ENCODE data around the gene SNX10.

The SNX10 gene

DNA sequence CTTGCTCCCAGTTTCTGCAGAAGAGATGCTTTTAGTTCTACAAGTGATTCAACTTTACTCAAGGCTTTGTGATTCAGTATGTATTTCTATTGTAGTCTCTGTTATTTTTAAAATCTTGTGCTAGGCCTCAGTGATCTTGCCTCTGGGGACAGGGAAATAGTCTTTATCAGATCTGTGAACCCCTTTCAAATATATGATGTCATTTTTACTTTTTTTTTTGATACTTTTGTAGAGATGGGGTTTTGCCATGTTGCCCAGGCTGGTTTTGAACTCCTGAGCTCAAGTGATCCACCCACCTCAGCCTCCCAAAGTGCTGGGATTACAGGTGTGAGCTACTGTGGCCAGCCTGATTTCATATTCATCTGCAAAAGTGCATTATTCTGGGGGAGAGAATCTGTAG, 3.4 kb downstream of the SNX10 start:
- H3K4me3 ChIP-seq (ENCODE audit: control insufficient read depth in 1 of 7, extremely low read depth in 1 of 7, insufficient read depth in 4 of 7, low read depth in 2 of 7, low read length in 6 of 7), result peak overlapping the region in 1 of 7 experiments; percentile 2
- no peaks in the 10 kb centered on the region for H3K9me3 ChIP-seq (ENCODE audit: control extremely low read depth in 1 of 5, control insufficient read depth in 4 of 5, insufficient read depth in 2 of 5, low read depth in 1 of 5, low read length in 4 of 5)
- no peak for DNase-seq
- no peaks in the 10 kb centered on the region for H3K27me3 ChIP-seq (replicated peaks in 2 of 5; ENCODE audit: control insufficient read depth in 4 of 5, insufficient read depth in 5 of 5, low read length in 4 of 5)
- POLR2A ChIA-PET, result interaction anchor here (2.2 kb wide), 1 partner anchor 10 kb away, joined by 9 read pairs; no protein-coding TSS in a partner anchor
- H3K4me1 ChIP-seq (ENCODE audit: control extremely low read depth in 1 of 4, control insufficient read depth in 4 of 4, insufficient read depth in 4 of 4, low read length in 3 of 4), result peaks cover 22 to 36% (median 32%) of the 10 kb centered on the region in 4 experiments
- CTCF ChIA-PET, result interaction anchor here (0.9 to 3.7 kb wide), 7 partner anchors 10 to 69 kb away, joined by 3 to 16 read pairs (median 3); no protein-coding TSS in a partner anchor
- H3K36me3 ChIP-seq (ENCODE audit: control insufficient read depth in 4 of 4, insufficient read depth in 4 of 4, low read length in 3 of 4), result peaks cover 0 to 8% (median under 1%) of the 10 kb centered on the region in 4 experiments
- peak overlapping the region in 1 of 2 experiments; percentile 14 for H3K27ac ChIP-seq (ENCODE audit: insufficient read depth in 1 of 2, low read depth in 1 of 2, low read length in 2 of 2, poor library complexity in 1 of 2, severe bottlenecking in 2 of 2)

DNA sequence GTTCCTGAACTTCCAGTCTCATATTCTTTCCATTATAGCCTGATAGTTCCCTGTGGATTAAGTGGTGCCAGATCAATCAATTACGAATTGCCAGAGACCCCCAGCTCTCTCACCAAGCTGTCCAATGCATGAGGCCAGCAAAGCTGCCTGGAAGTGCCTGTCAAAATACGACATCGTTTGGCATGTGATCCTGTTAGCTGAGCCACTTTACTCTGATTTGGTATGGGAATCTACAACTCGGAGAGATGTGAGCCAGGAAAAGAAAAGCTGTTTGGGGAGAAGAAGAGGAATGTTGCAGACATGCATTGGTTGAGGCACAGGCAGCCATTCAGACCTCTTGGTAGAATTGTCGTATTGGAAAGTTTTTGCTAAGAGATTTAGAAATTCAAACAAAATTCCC, 3.9 kb downstream of the SNX10 start:
- Histone ChIP-seq H3K9me3 (ENCODE audit: control extremely low read depth in 1 of 5, control insufficient read depth in 4 of 5, insufficient read depth in 2 of 5, low read depth in 1 of 5, low read length in 4 of 5) (no peaks in the 10 kb centered on the region), H3K4me1 (ENCODE audit: control extremely low read depth in 1 of 4, control insufficient read depth in 4 of 4, insufficient read depth in 4 of 4, low read length in 3 of 4) (peaks cover 22 to 36% (median 32%) of the 10 kb centered on the region in 4 experiments), H3K27me3 (replicated peaks in 2 of 5; ENCODE audit: control insufficient read depth in 4 of 5, insufficient read depth in 5 of 5, low read length in 4 of 5) (no peaks in the 10 kb centered on the region), H3K36me3 (ENCODE audit: control insufficient read depth in 4 of 4, insufficient read depth in 4 of 4, low read length in 3 of 4) (peaks cover 0 to 8% (median 3%) of the 10 kb centered on the region in 4 experiments), H3K27ac (ENCODE audit: insufficient read depth in 1 of 2, low read depth in 1 of 2, low read length in 2 of 2, poor library complexity in 1 of 2, severe bottlenecking in 2 of 2) (no peak overlapping the region), H3K4me3 (ENCODE audit: control insufficient read depth in 1 of 7, extremely low read depth in 1 of 7, insufficient read depth in 4 of 7, low read depth in 2 of 7, low read length in 6 of 7) (no peak overlapping the region)
- POLR2A ChIA-PET, result interaction anchor here (2.2 kb wide), 1 partner anchor 9 kb away, joined by 9 read pairs; no protein-coding TSS in a partner anchor
- DNase-seq, result no peak
- WGBS (ENCODE audit: insufficient coverage), result 98% methylated on average over 5 of the region's 5 CpGs
- CTCF ChIA-PET, result interaction anchor here (0.9 to 3.7 kb wide), 5 partner anchors 23 to 69 kb away, joined by 3 to 16 read pairs (median 4); no protein-coding TSS in a partner anchor

DNA sequence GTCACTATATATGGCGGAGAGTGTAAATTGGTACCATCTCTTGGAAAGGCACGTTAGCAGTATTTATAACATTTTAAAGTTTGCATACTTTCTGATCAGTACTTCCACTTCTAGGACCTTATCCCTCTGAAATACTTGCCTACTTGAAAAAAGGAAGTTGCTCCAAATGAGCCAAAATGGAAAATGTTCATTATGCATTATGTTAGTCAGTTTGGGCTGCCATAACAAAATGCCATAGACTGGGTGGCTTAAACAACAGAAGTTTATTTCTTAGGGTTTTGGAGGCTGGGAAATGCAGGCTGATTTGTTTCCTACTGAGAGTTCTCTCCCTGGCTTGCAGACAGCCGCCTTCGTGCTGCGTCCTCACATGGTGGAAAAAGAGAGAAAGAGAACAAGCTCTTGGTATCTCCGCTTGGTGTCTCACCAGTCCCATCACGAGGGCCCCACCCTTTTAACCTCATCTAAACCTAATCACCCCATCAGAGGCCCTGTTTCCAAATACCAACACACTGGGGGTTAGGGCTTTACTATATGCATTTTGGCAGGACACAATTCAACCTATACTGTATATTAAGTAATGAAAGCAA, 6.9 kb downstream of the SNX10 start:
- Histone ChIP-seq H3K4me1 (ENCODE audit: control extremely low read depth in 1 of 4, control insufficient read depth in 4 of 4, insufficient read depth in 4 of 4, low read length in 3 of 4) (peaks cover 13 to 26% (median 16%) of the 10 kb centered on the region in 4 experiments), H3K27ac (ENCODE audit: insufficient read depth in 1 of 2, low read depth in 1 of 2, low read length in 2 of 2, poor library complexity in 1 of 2, severe bottlenecking in 2 of 2) (no peak overlapping the region), H3K4me3 (ENCODE audit: control insufficient read depth in 1 of 7, extremely low read depth in 1 of 7, insufficient read depth in 4 of 7, low read depth in 2 of 7, low read length in 6 of 7) (no peak overlapping the region), H3K36me3 (ENCODE audit: control insufficient read depth in 4 of 4, insufficient read depth in 4 of 4, low read length in 3 of 4) (peaks cover 0 to 26% (median 12%) of the 10 kb centered on the region in 4 experiments), H3K9me3 (ENCODE audit: control extremely low read depth in 1 of 5, control insufficient read depth in 4 of 5, insufficient read depth in 2 of 5, low read depth in 1 of 5, low read length in 4 of 5) (no peaks in the 10 kb centered on the region), H3K27me3 (replicated peaks in 2 of 5; ENCODE audit: control insufficient read depth in 4 of 5, insufficient read depth in 5 of 5, low read length in 4 of 5) (no peaks in the 10 kb centered on the region)
- ChIA-PET POLR2A (no interaction called here), CTCF (interaction anchor here (0.7 to 0.8 kb wide), 2 partner anchors 18 to 94 kb away, joined by 3 read pairs; no protein-coding TSS in a partner anchor)
- DNase-seq, result no peak
- 95% methylated on average over 4 of the region's 7 CpGs for WGBS (ENCODE audit: insufficient coverage)

DNA sequence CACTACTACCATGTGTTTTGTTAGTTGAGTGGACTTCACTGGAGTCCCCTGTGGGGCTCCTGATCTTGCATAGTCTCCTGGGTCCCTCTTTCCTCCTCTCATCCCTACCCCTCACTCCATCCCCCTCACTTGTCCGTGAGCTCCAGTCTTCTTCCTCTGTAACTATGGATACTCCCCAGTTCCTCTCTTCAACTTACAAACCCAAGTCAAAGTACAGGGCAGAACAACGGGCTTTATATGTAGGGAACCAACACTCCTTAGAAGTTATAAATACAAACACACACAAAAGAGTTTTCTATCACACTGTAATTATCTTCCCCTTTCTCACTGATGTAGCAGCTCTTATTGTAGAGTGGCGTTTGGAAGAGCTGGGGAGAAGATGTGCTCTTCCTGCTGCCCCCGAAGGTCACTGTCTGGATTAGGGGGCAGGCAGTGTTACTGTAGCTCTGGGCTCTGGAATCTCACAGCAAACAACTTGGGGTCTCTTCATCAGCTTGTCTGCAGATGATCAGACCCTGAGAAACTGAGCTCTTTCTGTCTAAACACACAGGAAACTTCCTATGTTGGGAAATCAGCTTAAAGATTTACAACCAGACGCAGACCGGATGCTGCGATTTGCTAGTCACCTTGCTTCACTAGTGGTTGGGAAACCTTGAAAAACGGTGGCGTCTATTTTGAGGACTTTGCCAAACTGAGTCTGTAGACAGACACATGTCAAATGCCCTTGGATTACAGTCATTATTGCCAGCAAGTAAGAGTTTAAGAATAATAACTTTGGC, 13.6 kb downstream of the SNX10 start:
- H3K9me3 ChIP-seq (ENCODE audit: control extremely low read depth in 1 of 5, control insufficient read depth in 4 of 5, insufficient read depth in 2 of 5, low read depth in 1 of 5, low read length in 4 of 5), result no peaks in the 10 kb centered on the region
- peak overlapping the region; percentile 1 to 65 for H3K27ac ChIP-seq (ENCODE audit: insufficient read depth in 1 of 2, low read depth in 1 of 2, low read length in 2 of 2, poor library complexity in 1 of 2, severe bottlenecking in 2 of 2)
- peaks cover 5 to 48% (median 13%) of the 10 kb centered on the region in 4 experiments for H3K36me3 ChIP-seq (ENCODE audit: control insufficient read depth in 4 of 4, insufficient read depth in 4 of 4, low read length in 3 of 4)
- peak overlapping the region in 6 of 7 experiments; percentile 3 to 66 (median 49) for H3K4me3 ChIP-seq (ENCODE audit: control insufficient read depth in 1 of 7, extremely low read depth in 1 of 7, insufficient read depth in 4 of 7, low read depth in 2 of 7, low read length in 6 of 7)
- no peaks in the 10 kb centered on the region for H3K27me3 ChIP-seq (replicated peaks in 2 of 5; ENCODE audit: control insufficient read depth in 4 of 5, insufficient read depth in 5 of 5, low read length in 4 of 5)
- peaks cover 19 to 53% (median 37%) of the 10 kb centered on the region in 4 experiments for H3K4me1 ChIP-seq (ENCODE audit: control extremely low read depth in 1 of 4, control insufficient read depth in 4 of 4, insufficient read depth in 4 of 4, low read length in 3 of 4)
- WGBS (ENCODE audit: insufficient coverage), result 8% methylated on average over 8 of the region's 9 CpGs
- CTCF ChIA-PET, result interaction anchor here (0.8 to 3.4 kb wide), 8 partner anchors 11 to 64 kb away, joined by 3 to 21 read pairs (median 6); no protein-coding TSS in a partner anchor
- peak; percentile 61 to 86 (median 81) for DNase-seq
- POLR2A ChIA-PET, result interaction anchor here (0.5 to 1.7 kb wide), 4 partner anchors 11 to 118 kb away, joined by 3 to 9 read pairs (median 3); partner anchors contain the start of gene CBX3

DNA sequence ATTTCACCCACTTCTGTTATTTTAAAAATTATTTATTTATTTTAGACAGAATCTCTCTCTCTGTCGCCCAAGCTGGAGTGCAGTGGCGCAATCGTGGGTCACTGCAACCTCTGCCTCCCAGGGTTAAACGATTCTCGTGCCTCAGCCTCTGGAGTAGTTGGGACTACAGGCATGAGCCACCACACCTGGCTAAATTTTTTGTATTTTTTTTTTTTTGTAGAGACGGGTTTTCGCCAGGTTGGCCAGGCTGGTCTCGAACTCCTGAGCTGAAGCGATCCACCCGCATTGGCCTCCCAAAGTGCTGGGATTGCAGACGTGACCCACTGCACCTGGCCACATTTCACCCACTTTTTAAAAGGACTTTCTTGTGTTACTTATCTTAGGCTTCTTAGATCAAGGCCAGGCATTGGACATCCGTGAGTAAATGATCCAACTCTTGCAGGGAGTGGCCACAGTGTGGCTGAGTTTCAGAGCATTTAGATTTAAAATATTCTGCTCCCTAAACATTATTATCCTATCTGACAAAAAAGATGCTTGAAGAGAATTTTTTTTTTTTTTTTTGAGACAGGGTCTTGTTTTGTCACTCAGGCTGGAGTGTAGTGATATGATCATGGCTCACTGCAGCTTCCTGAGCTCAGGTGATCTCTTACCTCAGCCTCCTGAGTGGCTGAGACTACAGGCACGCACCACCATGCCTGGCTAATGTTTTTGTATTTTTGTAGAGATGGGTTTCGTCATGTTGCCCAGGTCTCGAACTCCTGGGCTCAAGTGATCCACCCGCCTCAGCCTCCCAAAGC, 14.4 kb downstream of the SNX10 start:
- Histone ChIP-seq H3K4me3 (ENCODE audit: control insufficient read depth in 1 of 7, extremely low read depth in 1 of 7, insufficient read depth in 4 of 7, low read depth in 2 of 7, low read length in 6 of 7) (peak overlapping the region in 5 of 7 experiments; percentile 35 to 66 (median 51)), H3K27me3 (replicated peaks in 2 of 5; ENCODE audit: control insufficient read depth in 4 of 5, insufficient read depth in 5 of 5, low read length in 4 of 5) (no peaks in the 10 kb centered on the region), H3K27ac (ENCODE audit: insufficient read depth in 1 of 2, low read depth in 1 of 2, low read length in 2 of 2, poor library complexity in 1 of 2, severe bottlenecking in 2 of 2) (peak overlapping the region in 1 of 2 experiments; percentile 65), H3K36me3 (ENCODE audit: control insufficient read depth in 4 of 4, insufficient read depth in 4 of 4, low read length in 3 of 4) (peaks cover 5 to 46% (median 10%) of the 10 kb centered on the region in 4 experiments), H3K9me3 (ENCODE audit: control extremely low read depth in 1 of 5, control insufficient read depth in 4 of 5, insufficient read depth in 2 of 5, low read depth in 1 of 5, low read length in 4 of 5) (no peaks in the 10 kb centered on the region), H3K4me1 (ENCODE audit: control extremely low read depth in 1 of 4, control insufficient read depth in 4 of 4, insufficient read depth in 4 of 4, low read length in 3 of 4) (peaks cover 19 to 53% (median 37%) of the 10 kb centered on the region in 4 experiments)
- WGBS (ENCODE audit: insufficient coverage), result 77% methylated on average over 14 of the region's 16 CpGs
- ChIA-PET POLR2A (interaction anchor here (0.5 to 1.7 kb wide), 3 partner anchors 11 to 119 kb away, joined by 3 to 9 read pairs (median 3); no protein-coding TSS in a partner anchor), CTCF (interaction anchor here (0.8 to 3.4 kb wide), 9 partner anchors 9 to 64 kb away, joined by 3 to 21 read pairs (median 5); no protein-coding TSS in a partner anchor)
- no peak for DNase-seq

DNA sequence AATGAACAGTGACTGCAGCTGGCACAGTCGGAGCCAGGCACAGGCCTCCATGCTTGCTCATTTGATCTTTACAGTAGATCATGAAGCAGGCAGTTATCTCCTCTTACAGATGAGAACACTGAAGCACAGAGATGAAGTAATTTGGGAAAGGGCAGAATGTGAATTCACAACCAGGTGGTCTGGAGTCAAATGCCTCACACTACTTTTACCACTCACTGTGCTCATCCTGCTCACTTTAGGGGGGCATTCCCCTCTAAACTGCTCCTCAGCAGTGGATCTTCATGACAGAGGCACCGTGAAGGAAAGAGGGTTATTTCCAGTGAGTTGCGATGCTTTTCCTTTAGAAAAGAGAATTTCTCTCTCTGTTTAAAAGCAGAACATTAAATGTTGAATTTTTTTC, 15.1 kb downstream of the SNX10 start:
- peaks cover 19 to 53% (median 37%) of the 10 kb centered on the region in 4 experiments for H3K4me1 ChIP-seq (ENCODE audit: control extremely low read depth in 1 of 4, control insufficient read depth in 4 of 4, insufficient read depth in 4 of 4, low read length in 3 of 4)
- WGBS (ENCODE audit: insufficient coverage), result 100% methylated on average over 1 of the region's 3 CpGs
- H3K4me3 ChIP-seq (ENCODE audit: control insufficient read depth in 1 of 7, extremely low read depth in 1 of 7, insufficient read depth in 4 of 7, low read depth in 2 of 7, low read length in 6 of 7), result no peak overlapping the region
- DNase-seq, result no peak
- H3K9me3 ChIP-seq (ENCODE audit: control extremely low read depth in 1 of 5, control insufficient read depth in 4 of 5, insufficient read depth in 2 of 5, low read depth in 1 of 5, low read length in 4 of 5), result no peaks in the 10 kb centered on the region
- POLR2A ChIA-PET, result no interaction called here
- H3K27ac ChIP-seq (ENCODE audit: insufficient read depth in 1 of 2, low read depth in 1 of 2, low read length in 2 of 2, poor library complexity in 1 of 2, severe bottlenecking in 2 of 2), result peak overlapping the region in 1 of 2 experiments; percentile 27
- H3K36me3 ChIP-seq (ENCODE audit: control insufficient read depth in 4 of 4, insufficient read depth in 4 of 4, low read length in 3 of 4), result peaks cover 5 to 46% (median 6%) of the 10 kb centered on the region in 4 experiments
- H3K27me3 ChIP-seq (replicated peaks in 2 of 5; ENCODE audit: control insufficient read depth in 4 of 5, insufficient read depth in 5 of 5, low read length in 4 of 5), result no peaks in the 10 kb centered on the region
- CTCF ChIA-PET, result interaction anchor here (0.6 to 1.7 kb wide), 3 partner anchors 9 to 391 kb away, joined by 3 to 6 read pairs (median 3); no protein-coding TSS in a partner anchor
